Brain microvascular endothelial cell (primary cell): ENCODE measurements around the gene SIPA1L3.

Experiments
- DNase-seq: peaks from one replicate; pipeline ENCODE4 v3.0.0-alpha.2; 2020
- H3K27ac ChIP-seq: fragments of 250-450 bp; sonication (Bioruptor Pico); 2 replicates; pipeline ENCODE4 v1.5.1; 2020; ENCODE audit warnings: mild to moderate bottlenecking, moderate library complexity
- H3K27me3 ChIP-seq: fragments of 250-450 bp; sonication (Bioruptor Pico); replicated peaks from 2 replicates; pipeline ENCODE4 v1.5.1; 2020; ENCODE audit warnings: mild to moderate bottlenecking
- H3K36me3 ChIP-seq: fragments of 250-450 bp; sonication (Bioruptor Pico); replicated peaks from 2 replicates; pipeline ENCODE4 v1.5.1; 2020; ENCODE audit warnings: mild to moderate bottlenecking
- H3K4me3 ChIP-seq: 2 replicates; pipeline ENCODE4 v1.5.1; 2011; ENCODE audit warnings: low read depth, mild to moderate bottlenecking, control low read depth, low read length, moderate library complexity
- CTCF ChIP-seq: IDR thresholded peaks from 2 replicates; pipeline ENCODE4 v1.5.1; 2011; ENCODE audit warnings: low read depth, mild to moderate bottlenecking, moderate library complexity, low read length, control low read depth, inconsistent platforms; ENCODE audit errors: missing control alignments
- in situ Hi-C: cut with HindIII; loops from 2 replicates; pipeline ENCODE4 v1.10.0; 2017; ENCODE audit warnings: low sequenced_read_pairs, low pct_ligation_motif_present

Gene SIPA1L3

GRCh38 chr19:37953918-37954303 is 46.9 kb downstream of the SIPA1L3 start:
- Histone ChIP-seq H3K36me3 (no peaks in the 10 kb centered on the region), H3K4me3 (no peak overlapping the region), H3K27ac (no peak overlapping the region), H3K27me3 (no peaks in the 10 kb centered on the region)
- no peak for TF ChIP-seq CTCF
- in situ Hi-C loops: no loop called here
- no peak for DNase-seq

DNA sequence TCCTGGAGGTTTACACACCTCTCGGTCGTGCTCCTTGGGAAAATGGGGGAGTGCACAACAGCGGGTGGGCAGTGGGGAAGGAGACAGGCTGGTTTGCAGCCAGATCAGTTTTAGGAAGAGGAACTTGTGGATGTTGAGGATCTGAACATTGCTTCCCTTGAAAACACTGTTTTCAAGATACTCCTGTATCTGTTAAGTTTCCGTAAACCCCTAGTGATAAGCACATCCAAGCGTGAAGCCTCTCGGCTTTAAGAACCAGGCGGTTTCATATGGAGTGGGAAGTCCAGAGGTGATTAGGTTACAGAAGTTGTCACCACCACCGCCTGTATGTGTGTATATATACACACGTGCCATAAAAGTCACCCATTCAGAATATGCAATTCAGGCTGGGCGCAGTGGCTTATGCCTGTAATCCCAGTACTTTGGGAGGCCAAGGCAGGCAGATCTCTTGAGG is 47.4 kb downstream of the SIPA1L3 start:
- no peak overlapping the region for H3K27ac ChIP-seq

GRCh38 chr19:37955986-37956385 is 49.0 kb downstream of the SIPA1L3 start:
- TF ChIP-seq CTCF: no peak
- H3K27me3 ChIP-seq: no peaks in the 10 kb centered on the region
- DNase-seq: no peak
- no peak overlapping the region for H3K4me3 ChIP-seq
- no peak overlapping the region for H3K27ac ChIP-seq
- H3K36me3 ChIP-seq: no peaks in the 10 kb centered on the region
- in situ Hi-C loops: no loop called here

More for the DNA sequence above, 47.4 kb downstream of the SIPA1L3 start:
- no peak for DNase-seq
- in situ Hi-C loops: no loop called here
- TF ChIP-seq CTCF: no peak
- H3K4me3 ChIP-seq: no peak overlapping the region
- no peaks in the 10 kb centered on the region for H3K36me3 ChIP-seq
- no peaks in the 10 kb centered on the region for H3K27me3 ChIP-seq

DNA sequence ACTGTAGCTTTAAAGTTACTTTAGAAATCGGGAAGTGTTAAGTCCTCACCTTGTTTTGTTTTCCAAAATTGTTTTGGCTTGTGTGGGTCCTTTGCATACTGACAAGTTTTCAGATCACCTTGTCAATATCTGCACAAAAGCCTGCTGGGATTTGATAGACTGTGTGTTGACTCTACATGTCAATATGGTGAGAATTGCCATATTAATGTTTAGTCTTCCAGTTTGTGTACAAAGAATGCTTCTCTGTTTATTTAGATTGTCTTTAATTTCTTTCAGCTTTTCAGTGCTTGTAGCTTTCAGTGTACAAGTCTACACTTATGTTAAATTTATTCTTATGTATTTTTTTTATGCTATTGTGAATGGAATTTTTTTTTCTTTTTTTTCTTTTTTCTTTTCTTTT is 50.2 kb downstream of the SIPA1L3 start:
- no peak for DNase-seq
- in situ Hi-C loops: no loop called here
- H3K36me3 ChIP-seq: no peaks in the 10 kb centered on the region

GRCh38 chr19:37959665-37960114 is 52.7 kb downstream of the SIPA1L3 start:
- no peak overlapping the region for H3K27ac ChIP-seq
- in situ Hi-C loops: no loop called here
- H3K27me3 ChIP-seq: no peaks in the 10 kb centered on the region

More for the DNA sequence above, 50.2 kb downstream of the SIPA1L3 start:
- TF ChIP-seq CTCF: no peak
- H3K27me3 ChIP-seq: no peaks in the 10 kb centered on the region
- H3K27ac ChIP-seq: no peak overlapping the region
- H3K4me3 ChIP-seq: no peak overlapping the region

More at GRCh38 chr19:37959665-37960114, 52.7 kb downstream of the SIPA1L3 start:
- no peak for DNase-seq
- Histone ChIP-seq H3K36me3 (no peaks in the 10 kb centered on the region), H3K4me3 (no peak overlapping the region)
- no peak for TF ChIP-seq CTCF
